CD1c-positive myeloid dendritic cell (primary cell): Measurements from ENCODE around the gene UNC45B.
"Not testable (repeated sequence)": the region's sequence is repeated elsewhere in the genome, so short reads cannot be mapped to it uniquely, and the experiment has no call there.

Source experiments
- DNase-seq: peaks from one replicate; pipeline ENCODE4 v3.0.0-alpha.2; 2016; ENCODE audit errors: extremely low spot score

The UNC45B gene

DNA sequence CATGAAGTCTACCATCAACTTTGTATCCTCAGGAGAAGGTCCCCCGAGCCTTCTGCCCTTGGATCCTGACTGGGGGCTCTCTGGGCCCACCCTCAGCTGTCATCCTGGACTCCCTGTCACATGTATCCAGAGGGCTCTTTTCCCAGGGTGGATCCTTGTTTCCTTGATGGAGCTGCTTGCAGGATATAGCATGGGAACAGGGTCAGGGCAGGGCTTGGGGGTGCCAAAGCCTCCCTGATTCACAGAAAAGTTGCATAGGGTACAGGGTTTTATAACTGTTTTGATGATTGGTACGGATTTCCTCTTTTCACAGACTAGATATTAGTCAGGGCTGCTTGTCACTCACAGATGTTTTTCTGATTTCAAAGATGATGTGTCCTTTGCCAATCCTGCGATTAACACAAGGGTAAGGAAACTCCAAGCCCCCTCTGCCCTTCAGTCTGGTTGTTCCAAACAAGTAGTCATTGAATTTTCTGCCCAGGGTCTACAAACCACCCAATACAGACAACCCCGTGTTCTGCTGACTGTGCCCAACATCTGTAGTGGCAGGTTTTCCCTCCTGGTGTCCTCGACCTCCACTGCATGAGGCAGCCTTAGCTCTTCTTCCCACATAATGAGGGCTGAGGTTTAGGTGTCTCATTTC, 67.1 kb downstream of the UNC45B start:
- no peak for DNase-seq

DNA sequence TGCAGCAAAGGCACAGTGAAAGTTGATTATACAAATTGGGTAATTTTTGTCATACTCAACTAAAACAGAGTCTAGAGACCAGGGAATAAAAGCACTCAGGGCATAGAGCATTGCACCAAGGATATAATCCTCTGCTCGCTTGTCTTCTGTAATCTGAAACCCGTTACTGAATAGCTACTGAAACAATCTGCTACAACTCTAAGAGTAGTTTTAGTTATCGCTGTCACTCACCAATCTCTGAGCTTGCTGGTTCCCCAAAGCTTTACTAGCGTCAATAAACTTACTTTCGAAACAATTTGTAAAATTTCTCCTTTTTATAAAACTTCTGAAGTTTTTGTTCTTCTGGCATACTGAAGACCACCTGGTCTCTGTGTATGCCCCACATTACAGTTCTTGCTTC, 69.5 kb downstream of the UNC45B start:
- no peak for DNase-seq

DNA sequence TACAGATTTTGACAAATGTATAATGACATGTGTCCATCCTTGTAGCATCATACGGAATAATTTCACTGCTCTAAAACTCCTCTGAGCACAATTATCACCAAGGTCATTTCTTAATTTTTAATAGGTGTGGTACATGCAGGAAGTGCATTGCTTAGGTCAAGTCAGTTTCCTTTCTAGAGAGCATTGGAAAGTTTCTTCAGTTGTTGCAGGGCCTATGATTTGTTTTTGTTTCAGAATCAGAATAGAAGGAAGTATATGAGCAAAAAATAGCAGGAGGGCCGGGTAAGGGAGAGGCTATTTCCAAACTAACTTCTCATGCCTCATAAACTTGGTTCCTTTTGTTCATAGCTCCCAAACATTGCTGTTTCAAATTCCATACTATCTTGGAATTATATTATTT, 71.3 kb downstream of the UNC45B start:
- peak; percentile 10 for DNase-seq

DNA sequence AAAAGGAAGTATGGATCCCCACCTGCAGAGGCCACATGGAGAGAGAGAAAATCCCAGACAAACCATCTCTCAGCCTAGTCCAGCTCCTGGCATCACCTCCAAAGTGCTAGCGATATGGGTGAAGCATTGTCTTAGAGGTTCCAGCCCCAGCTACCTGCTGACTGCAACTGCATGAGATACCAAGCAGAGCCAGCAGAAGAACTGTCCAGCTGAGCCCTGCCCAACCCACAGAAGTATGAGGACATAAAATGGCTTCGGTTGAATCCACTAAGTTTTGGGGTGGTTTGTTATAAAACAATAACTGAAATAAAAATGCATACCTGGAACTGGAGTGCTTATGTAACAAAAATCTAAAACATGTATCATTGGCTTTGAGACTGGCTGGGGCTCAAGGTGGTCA, 74.8 kb downstream of the UNC45B start:
- no peak for DNase-seq

DNA sequence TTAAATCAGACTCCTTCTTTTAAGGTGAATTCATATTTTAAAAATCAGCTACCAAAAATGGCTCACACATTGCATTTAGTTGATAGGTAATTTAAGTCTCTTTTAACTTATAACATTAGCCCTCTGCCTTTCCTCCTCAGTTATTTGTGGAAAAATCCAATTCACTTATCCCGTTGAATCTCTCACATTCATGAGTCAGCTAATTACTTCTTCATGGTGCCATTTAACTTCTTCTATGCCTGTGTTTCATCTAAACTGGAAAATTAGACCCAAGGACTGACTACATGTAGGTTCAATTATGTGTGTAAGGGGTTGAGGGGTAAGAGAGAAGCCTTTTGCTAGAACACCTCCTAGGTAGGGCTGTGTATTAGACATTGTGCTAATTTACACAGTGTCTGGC, 76.8 kb downstream of the UNC45B start:
- no peak for DNase-seq

DNA sequence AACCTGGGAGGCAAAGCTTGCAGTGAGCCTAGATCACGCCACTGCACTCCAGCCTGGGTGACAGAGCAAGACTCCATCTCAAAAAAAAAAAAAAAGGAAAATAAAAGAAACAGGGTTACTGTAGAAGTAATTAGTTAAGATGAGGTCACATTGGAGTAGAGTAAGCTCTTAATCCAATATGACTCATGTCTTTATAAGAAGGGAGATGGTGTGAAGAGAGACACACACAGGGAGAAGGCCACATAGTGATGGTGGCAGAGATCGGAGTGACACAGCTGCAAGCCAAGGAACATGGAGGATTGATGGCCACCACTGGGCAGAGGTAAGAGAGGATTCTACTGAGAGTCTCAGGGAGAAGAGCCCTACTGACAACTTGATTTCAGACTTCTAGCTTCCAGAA, 79.9 kb downstream of the UNC45B start:
- no peak for DNase-seq

DNA sequence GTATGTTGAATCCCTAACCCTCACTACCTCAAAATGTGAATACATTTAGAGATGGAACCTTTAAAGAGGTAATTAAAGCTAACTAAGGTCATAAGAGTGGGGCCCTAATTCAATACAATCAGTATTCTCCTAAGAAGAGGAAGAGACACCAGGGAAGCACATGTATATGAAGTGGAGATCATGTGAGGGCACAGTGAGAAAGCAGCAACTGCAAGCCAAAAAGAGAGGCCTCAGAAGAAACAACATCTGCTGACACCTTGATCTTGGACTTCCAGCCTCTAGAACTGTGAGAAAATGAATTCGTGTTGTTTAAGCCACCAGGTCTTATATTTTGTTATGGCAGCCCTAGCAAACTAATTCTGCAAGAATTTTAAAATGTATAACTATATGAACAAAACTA, 82.0 kb downstream of the UNC45B start:
- no peak for DNase-seq

DNA sequence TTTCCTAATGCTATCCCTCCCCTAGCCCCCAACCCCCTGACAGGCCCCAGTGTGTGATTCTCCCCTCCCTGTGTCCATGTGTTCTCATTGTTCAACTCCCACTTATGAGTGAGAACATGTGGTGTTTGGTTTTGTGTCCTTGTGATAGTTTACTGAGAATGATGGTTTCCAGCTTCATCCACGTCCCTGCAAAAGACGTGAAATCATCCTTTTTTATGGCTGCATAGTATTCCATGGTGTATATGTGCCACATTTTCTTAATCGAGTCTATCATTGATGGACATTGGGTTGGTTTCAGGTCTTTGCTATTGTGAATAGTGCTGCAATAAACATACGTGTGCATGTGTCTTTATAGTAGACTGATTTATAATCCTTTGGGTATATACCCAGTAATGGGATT, 86.7 kb downstream of the UNC45B start:
- DNase-seq, result not testable (repeated sequence)

DNA sequence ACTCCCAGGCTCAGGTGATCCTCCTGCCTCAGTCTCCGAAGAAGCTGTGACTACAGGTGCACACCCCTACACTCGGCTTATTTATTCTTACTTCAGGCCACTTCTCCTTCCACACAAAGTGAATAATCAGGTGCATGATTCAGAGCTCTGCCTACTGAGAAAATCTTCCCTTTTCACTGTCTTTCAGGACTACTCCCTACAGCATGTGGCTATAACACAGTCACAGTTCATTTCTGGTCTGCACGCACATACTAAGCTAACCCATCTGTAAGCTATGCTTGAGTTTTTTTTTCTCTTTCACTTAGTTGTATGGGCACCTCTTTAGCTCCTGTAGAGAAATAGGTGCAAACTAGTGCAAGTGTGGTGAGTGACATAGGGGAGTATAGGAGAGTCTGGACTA, 87.7 kb downstream of the UNC45B start:
- no peak for DNase-seq

DNA sequence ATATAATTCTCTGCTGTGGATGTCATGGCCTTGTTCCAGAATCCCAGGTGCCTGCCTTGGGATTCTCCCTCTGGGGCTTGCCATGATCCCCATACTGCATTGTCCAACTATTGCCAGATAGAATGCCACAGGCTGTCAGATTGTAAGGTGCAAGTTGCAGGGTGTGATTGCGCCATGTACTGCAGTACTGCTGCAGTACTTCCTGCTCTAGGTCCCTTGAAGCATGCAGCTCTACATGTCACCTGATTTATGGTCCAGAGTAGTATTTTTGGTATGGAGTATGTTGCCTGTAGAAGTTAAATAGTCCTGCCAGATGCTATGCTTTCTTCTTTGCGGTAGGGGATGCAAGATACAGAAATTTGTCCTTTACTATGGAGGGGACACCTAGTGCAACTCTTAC, 88.3 kb downstream of the UNC45B start:
- DNase-seq, result no peak

DNA sequence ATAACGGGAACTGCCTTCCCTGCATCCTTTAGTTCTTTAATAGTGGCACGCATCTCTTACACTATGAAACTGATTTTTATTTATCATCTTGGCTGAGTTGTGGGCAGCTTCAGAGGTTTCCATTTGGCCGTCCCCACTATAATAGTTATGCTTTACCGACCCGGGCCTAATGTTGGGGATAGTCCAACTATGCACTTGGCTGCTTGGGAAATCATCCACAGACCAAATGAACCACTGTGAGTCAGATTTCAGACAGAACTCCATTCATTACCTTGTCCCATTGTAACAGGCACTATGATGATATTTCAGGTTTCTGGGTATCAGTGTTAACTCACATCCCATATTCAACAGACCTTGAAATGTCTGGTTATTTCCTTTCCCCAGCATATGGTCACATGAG, 89.2 kb downstream of the UNC45B start:
- DNase-seq, result no peak

DNA sequence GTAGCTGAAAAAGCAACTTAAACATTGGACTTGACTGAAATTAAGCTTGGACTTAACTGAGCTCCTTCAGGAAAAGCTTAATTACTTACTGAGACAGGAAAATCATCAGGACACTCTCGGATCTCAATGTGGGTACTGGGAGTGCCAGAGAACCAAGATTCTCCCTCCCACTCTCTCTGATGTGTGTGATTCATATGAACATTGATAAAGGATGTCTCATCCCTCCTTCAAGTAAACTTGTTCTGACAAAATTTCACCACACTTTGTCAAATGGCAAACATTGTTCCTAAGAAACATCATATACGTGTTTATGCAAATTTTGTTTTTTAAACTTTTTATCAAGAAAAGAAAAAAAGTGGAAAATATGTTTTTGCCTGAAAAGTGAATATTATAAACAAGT, 91.2 kb downstream of the UNC45B start:
- DNase-seq, result no peak
